Neural progenitor cell (in vitro differentiated cells): Measurements from ENCODE around the gene RNF213. TPM values are rescaled to one million over a fixed set of nuclear protein-coding genes. Genes with fewer than 3 reads are reported as not detected.

Experiments
- DNase-seq: peaks from one replicate; pipeline ENCODE4 v3.0.0-alpha.2; 2016; ENCODE audit warnings: low spot score
- H2AFZ ChIP-seq: fragments of 200-600 bp; sonication (generic); replicated peaks from 2 replicates; pipeline ENCODE4 v1.6.1; 2016; ENCODE audit warnings: antibody characterized with exemption
- H3F3A ChIP-seq: fragments of 200-600 bp; sonication (generic); 2 replicates; pipeline ENCODE4 v1.6.1; 2016; ENCODE audit warnings: antibody characterized with exemption, low read depth
- H3K27ac ChIP-seq: fragments of 200-600 bp; sonication (generic); 2 replicates; pipeline ENCODE4 v1.5.1; 2016; ENCODE audit warnings: mild to moderate bottlenecking
- H3K27me3 ChIP-seq: fragments of 200-600 bp; sonication (generic); 2 replicates; pipeline ENCODE4 v1.6.1; 2016; ENCODE audit warnings: mild to moderate bottlenecking, moderate library complexity
- H3K36me3 ChIP-seq: fragments of 200-600 bp; sonication (generic); 2 replicates; pipeline ENCODE4 v1.5.1; 2016
- H3K4me1 ChIP-seq: fragments of 200-600 bp; sonication (generic); 2 replicates; pipeline ENCODE4 v1.6.1; 2016; ENCODE audit warnings: mixed run types
- H3K4me2 ChIP-seq: fragments of 200-600 bp; sonication (generic); 2 replicates; pipeline ENCODE4 v1.6.1; 2016
- H3K4me3 ChIP-seq: fragments of 200-600 bp; sonication (generic); 2 replicates; pipeline ENCODE4 v1.5.1; 2016
- H3K79me2 ChIP-seq: fragments of 200-600 bp; sonication (generic); 2 replicates; pipeline ENCODE4 v1.6.1; 2016; ENCODE audit warnings: low read depth
- H3K9ac ChIP-seq: fragments of 200-600 bp; sonication (generic); 2 replicates; pipeline ENCODE4 v1.6.1; 2016
- H3K9me3 ChIP-seq: fragments of 200-600 bp; sonication (generic); 2 replicates; pipeline ENCODE4 v1.5.1; 2016; ENCODE audit warnings: low read depth
- H4K20me1 ChIP-seq: fragments of 200-600 bp; sonication (generic); 2 replicates; pipeline ENCODE4 v1.6.1; 2016; ENCODE audit warnings: low read depth
- H3K27ac Mint-ChIP-seq: 3 replicates; pipeline ENCODE4 v1.8.0; 2021; ENCODE audit warnings: mixed read lengths
- H3K27me3 Mint-ChIP-seq: 2 replicates; pipeline ENCODE4 v1.8.0; 2022; ENCODE audit warnings: low read depth, mild to moderate bottlenecking, inconsistent platforms, moderate library complexity, mixed read lengths; ENCODE audit not compliant: insufficient read depth
- H3K36me3 Mint-ChIP-seq: 3 replicates; pipeline ENCODE4 v1.8.0; 2021; ENCODE audit warnings: mixed read lengths
- H3K4me1 Mint-ChIP-seq: 3 replicates; pipeline ENCODE4 v1.8.0; 2021; ENCODE audit warnings: mixed read lengths
- H3K4me3 Mint-ChIP-seq: 3 replicates; pipeline ENCODE4 v1.8.0; 2021; ENCODE audit warnings: mild to moderate bottlenecking, moderate library complexity, mixed read lengths
- H3K9me3 Mint-ChIP-seq: 3 replicates; pipeline ENCODE4 v1.8.0; 2020; ENCODE audit warnings: mixed read lengths
- EZH2 ChIP-seq: fragments of 200-600 bp; sonication (generic); IDR thresholded peaks from 2 replicates; pipeline ENCODE4 v1.6.1; 2017; ENCODE audit warnings: antibody characterized with exemption, mild to moderate bottlenecking, moderate library complexity
- EZH2phosphoT487 ChIP-seq: fragments of 200-600 bp; sonication (generic); IDR thresholded peaks from 2 replicates; pipeline ENCODE4 v1.6.1; 2017; ENCODE audit warnings: antibody characterized with exemption
- total RNA-seq: library from RNA; depleted of rRNA; stranded (reverse); fragments of >200 nt; gene quantifications from 2 replicates; pipeline ENCODE4 v1.2.3, GENCODE V29; 2015; ENCODE audit warnings: low replicate concordance
- TF ChIP-seq, protein P1 (sequence below): fragments of 200-600 bp; sonication (generic); IDR thresholded peaks from 2 replicates; pipeline ENCODE4 v1.5.1; 2017; ENCODE audit warnings: antibody characterized with exemption, mild to moderate bottlenecking

Gene RNF213
- total RNA-seq, 1 donor from 2014 or later: 19.8 TPM

DNA sequence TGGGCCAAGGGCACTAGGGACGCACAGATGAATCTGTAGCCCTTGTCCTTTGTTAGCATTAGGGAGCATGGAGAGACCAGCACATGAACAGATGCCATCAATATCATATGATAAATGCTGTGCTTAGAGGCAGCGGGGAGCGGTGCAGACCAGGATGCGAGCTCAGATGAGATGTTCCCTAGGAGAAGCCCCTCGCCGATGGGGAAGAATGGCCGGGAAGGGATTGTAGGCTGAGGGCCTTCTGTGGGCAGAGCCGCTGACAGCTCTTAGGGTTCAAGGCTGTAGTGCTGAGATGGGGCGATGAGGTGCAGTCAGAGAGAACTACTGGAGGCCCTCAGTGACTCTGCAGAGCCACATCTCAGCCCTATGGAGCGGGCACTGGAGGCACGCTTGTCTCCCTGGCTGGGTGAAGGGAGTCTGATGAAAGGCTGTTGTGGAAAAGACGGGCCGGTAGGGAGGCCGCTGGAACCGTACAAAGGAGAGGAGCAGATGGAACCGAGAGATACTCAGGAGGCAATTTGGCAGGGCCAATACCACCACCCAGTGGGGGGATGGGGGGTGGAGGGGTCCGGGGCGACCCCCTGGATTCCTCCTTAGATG is 88.0 kb downstream of the RNF213 start:
- Histone ChIP-seq H3K9me3 (no peaks in the 10 kb centered on the region), H4K20me1 (no peaks in the 10 kb centered on the region), H3K27me3 (no peaks in the 10 kb centered on the region), H3K9ac (no peak overlapping the region), H3K36me3 (no peaks in the 10 kb centered on the region), H2AFZ (no peak overlapping the region), H3K27ac (no peak overlapping the region), H3F3A (no peaks in the 10 kb centered on the region), H3K79me2 (no peaks in the 10 kb centered on the region), H3K4me1 (no peaks in the 10 kb centered on the region), H3K4me3 (no peak overlapping the region), H3K4me2 (no peak overlapping the region)
- peaks cover 57% of the 10 kb centered on the region for H3K36me3 Mint-ChIP-seq
- no peaks in the 10 kb centered on the region for H3K4me1 Mint-ChIP-seq
- H3K27me3 Mint-ChIP-seq: peaks cover 2% of the 10 kb centered on the region
- H3K4me3 Mint-ChIP-seq: no peak overlapping the region
- no peak overlapping the region for H3K27ac Mint-ChIP-seq
- TF ChIP-seq, protein P1, sequence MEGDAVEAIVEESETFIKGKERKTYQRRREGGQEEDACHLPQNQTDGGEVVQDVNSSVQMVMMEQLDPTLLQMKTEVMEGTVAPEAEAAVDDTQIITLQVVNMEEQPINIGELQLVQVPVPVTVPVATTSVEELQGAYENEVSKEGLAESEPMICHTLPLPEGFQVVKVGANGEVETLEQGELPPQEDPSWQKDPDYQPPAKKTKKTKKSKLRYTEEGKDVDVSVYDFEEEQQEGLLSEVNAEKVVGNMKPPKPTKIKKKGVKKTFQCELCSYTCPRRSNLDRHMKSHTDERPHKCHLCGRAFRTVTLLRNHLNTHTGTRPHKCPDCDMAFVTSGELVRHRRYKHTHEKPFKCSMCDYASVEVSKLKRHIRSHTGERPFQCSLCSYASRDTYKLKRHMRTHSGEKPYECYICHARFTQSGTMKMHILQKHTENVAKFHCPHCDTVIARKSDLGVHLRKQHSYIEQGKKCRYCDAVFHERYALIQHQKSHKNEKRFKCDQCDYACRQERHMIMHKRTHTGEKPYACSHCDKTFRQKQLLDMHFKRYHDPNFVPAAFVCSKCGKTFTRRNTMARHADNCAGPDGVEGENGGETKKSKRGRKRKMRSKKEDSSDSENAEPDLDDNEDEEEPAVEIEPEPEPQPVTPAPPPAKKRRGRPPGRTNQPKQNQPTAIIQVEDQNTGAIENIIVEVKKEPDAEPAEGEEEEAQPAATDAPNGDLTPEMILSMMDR: no peak
- no peak for TF ChIP-seq EZH2
- no peak for TF ChIP-seq EZH2phosphoT487
- H3K9me3 Mint-ChIP-seq: no peaks in the 10 kb centered on the region
- no peak for DNase-seq

DNA sequence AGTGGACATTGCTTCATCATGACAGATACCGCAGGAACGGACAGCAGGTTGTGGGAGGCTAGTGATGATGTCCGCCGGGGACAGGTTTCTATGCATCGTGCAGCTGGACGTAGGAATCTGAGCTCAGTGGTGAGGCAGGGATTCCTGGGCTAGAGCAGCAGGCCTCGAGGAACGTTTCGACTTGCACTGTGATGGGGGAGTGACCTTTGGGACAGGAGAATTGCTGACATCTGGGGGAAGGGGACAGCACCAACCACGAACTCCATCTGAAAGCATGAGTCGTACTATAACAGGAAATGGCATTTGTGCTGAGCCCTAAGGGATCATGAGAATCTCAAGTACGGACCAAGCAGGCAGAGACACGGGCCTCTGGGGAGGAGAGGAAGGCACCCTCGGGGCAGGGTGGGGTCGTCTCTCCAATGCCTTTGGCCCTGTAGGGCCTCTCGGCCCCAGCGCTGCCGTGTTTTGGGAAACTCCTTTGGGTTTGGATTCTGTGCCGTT is 88.5 kb downstream of the RNF213 start:
- H3K9me3 Mint-ChIP-seq: no peaks in the 10 kb centered on the region
- H3K9me3 ChIP-seq: no peaks in the 10 kb centered on the region
- no peak for DNase-seq
- H3K27ac Mint-ChIP-seq: peak overlapping the region; percentile 1
- no peak overlapping the region for H3K4me3 Mint-ChIP-seq
- H3K27me3 Mint-ChIP-seq: peaks cover 2% of the 10 kb centered on the region
- H3K27ac ChIP-seq: no peak overlapping the region
- H4K20me1 ChIP-seq: no peaks in the 10 kb centered on the region
- H3K4me1 Mint-ChIP-seq: no peaks in the 10 kb centered on the region
- H3K36me3 ChIP-seq: no peaks in the 10 kb centered on the region
- no peak overlapping the region for H2AFZ ChIP-seq
- no peak overlapping the region for H3K4me3 ChIP-seq
- no peaks in the 10 kb centered on the region for H3K27me3 ChIP-seq
- no peaks in the 10 kb centered on the region for H3F3A ChIP-seq
- H3K4me1 ChIP-seq: no peaks in the 10 kb centered on the region
- H3K4me2 ChIP-seq: no peak overlapping the region
- no peak overlapping the region for H3K9ac ChIP-seq
- TF ChIP-seq EZH2phosphoT487 (no peak), EZH2 (no peak)
- TF ChIP-seq, protein P1: no peak
- H3K36me3 Mint-ChIP-seq: peaks cover 54% of the 10 kb centered on the region
- H3K79me2 ChIP-seq: no peaks in the 10 kb centered on the region

DNA sequence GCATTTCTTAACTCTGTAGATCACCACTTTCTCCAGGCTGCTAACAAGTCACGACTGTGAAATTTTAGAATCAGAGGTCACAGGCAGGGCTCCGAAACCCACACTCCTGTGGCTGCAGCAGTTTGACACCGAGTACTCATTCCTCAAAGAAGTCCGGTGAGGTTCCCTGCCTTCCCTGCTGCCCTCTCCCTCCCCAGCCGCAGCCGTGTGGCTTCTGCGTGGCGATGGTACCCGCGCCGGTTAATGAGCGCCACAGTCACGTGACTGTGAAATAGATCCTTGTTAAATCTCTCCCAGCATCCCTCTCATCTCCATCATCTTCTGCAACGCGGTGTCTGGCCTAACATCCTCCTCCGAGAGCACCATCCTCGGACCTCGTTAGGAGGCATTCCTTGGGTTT is 89.1 kb downstream of the RNF213 start:
- no peaks in the 10 kb centered on the region for H3K36me3 ChIP-seq

More for the DNA sequence above, 89.1 kb downstream of the RNF213 start:
- H3K4me1 ChIP-seq: no peaks in the 10 kb centered on the region
- no peak overlapping the region for H2AFZ ChIP-seq
- H3K27me3 ChIP-seq: no peaks in the 10 kb centered on the region
- H4K20me1 ChIP-seq: no peaks in the 10 kb centered on the region
- H3K4me2 ChIP-seq: no peak overlapping the region
- no peak overlapping the region for H3K4me3 ChIP-seq
- no peak overlapping the region for H3K27ac ChIP-seq
- DNase-seq: no peak
- no peak overlapping the region for H3K9ac ChIP-seq
- TF ChIP-seq, protein P1: no peak
- no peak for TF ChIP-seq EZH2phosphoT487
- no peak for TF ChIP-seq EZH2
- Mint-ChIP-seq H3K36me3 (peaks cover 51% of the 10 kb centered on the region), H3K4me3 (no peak overlapping the region), H3K4me1 (no peaks in the 10 kb centered on the region), H3K27ac (peak overlapping the region; percentile 31), H3K27me3 (peaks cover 2% of the 10 kb centered on the region), H3K9me3 (no peaks in the 10 kb centered on the region)
- no peaks in the 10 kb centered on the region for H3K9me3 ChIP-seq
- no peaks in the 10 kb centered on the region for H3K79me2 ChIP-seq
- H3F3A ChIP-seq: no peaks in the 10 kb centered on the region
